ENCODE data around the gene TRAPPC2. TPM values are rescaled to one million over a fixed set of nuclear protein-coding genes. Genes with fewer than 3 reads are reported as not detected.

The TRAPPC2 gene
- total RNA-seq, 1 experiment from 2014 or later: 20.8 TPM

GRCh38 chrX:13775837-13776236 lies 41.4 kb upstream of the TRAPPC2 start:
- no peak overlapping the region for H3K27ac Mint-ChIP-seq (ENCODE audit: unreplicated experiment)

GRCh38 chrX:13774696-13775095 lies 40.3 kb upstream of the TRAPPC2 start:
- Mint-ChIP-seq H3K9me3 (ENCODE audit: low read depth, unreplicated experiment) (no peaks in the 10 kb centered on the region), H3K4me1 (ENCODE audit: low read depth, unreplicated experiment) (peaks cover 17% of the 10 kb centered on the region), H3K4me3 (ENCODE audit: low read depth, unreplicated experiment) (no peak overlapping the region), H3K36me3 (ENCODE audit: insufficient read depth, unreplicated experiment) (peaks cover 20% of the 10 kb centered on the region), H3K27ac (ENCODE audit: unreplicated experiment) (no peak overlapping the region), H3K27me3 (ENCODE audit: unreplicated experiment) (no peaks in the 10 kb centered on the region)
- no peak for DNase-seq
- BruUV-seq (replicated peaks): no TSS peak
- no peak for TF ChIP-seq CTCF (IDR thresholded peaks at IDR 0.05; ENCODE audit: unreplicated experiment)
- intact Hi-C loops (cut with micrococcal nuclease; ENCODE audit: unreplicated experiment): loop anchor here (5.0 kb wide), 1 partner anchor 253 kb away; the partner anchor contains the start of gene GEMIN8
- CTCF ChIA-PET: no interaction called here

More at GRCh38 chrX:13775837-13776236, 41.4 kb upstream of the TRAPPC2 start:
- no peak for TF ChIP-seq CTCF (IDR thresholded peaks at IDR 0.05; ENCODE audit: unreplicated experiment)
- no peaks in the 10 kb centered on the region for H3K27me3 Mint-ChIP-seq (ENCODE audit: unreplicated experiment)
- peaks cover 17% of the 10 kb centered on the region for H3K4me1 Mint-ChIP-seq (ENCODE audit: low read depth, unreplicated experiment)
- H3K36me3 Mint-ChIP-seq (ENCODE audit: insufficient read depth, unreplicated experiment): peaks cover 17% of the 10 kb centered on the region
- no peak for DNase-seq
- no peak overlapping the region for H3K4me3 Mint-ChIP-seq (ENCODE audit: low read depth, unreplicated experiment)
- intact Hi-C loops (cut with micrococcal nuclease; ENCODE audit: unreplicated experiment): no loop called here
- no peaks in the 10 kb centered on the region for H3K9me3 Mint-ChIP-seq (ENCODE audit: low read depth, unreplicated experiment)
- BruUV-seq (replicated peaks): no TSS peak
- CTCF ChIA-PET: no interaction called here

GRCh38 chrX:13770013-13770535 lies 35.7 kb upstream of the TRAPPC2 start:
- Mint-ChIP-seq H3K4me3 (ENCODE audit: low read depth, unreplicated experiment) (no peak overlapping the region), H3K4me1 (ENCODE audit: low read depth, unreplicated experiment) (peaks cover 17% of the 10 kb centered on the region), H3K9me3 (ENCODE audit: low read depth, unreplicated experiment) (no peaks in the 10 kb centered on the region), H3K27me3 (ENCODE audit: unreplicated experiment) (no peaks in the 10 kb centered on the region), H3K27ac (ENCODE audit: unreplicated experiment) (no peak overlapping the region), H3K36me3 (ENCODE audit: insufficient read depth, unreplicated experiment) (peaks cover 54% of the 10 kb centered on the region)
- TF ChIP-seq CTCF (IDR thresholded peaks at IDR 0.05; ENCODE audit: unreplicated experiment): no peak
- CTCF ChIA-PET: no interaction called here
- intact Hi-C loops (cut with micrococcal nuclease; ENCODE audit: unreplicated experiment): loop anchor here (5.0 kb wide), 1 partner anchor 257 kb away; the partner anchor contains the start of gene GEMIN8
- BruUV-seq (replicated peaks): no TSS peak
- no peak for DNase-seq

GRCh38 chrX:13768939-13769338 lies 34.5 kb upstream of the TRAPPC2 start:
- H3K27ac Mint-ChIP-seq (ENCODE audit: unreplicated experiment): no peak overlapping the region
- peaks cover 16% of the 10 kb centered on the region for H3K4me1 Mint-ChIP-seq (ENCODE audit: low read depth, unreplicated experiment)
- CTCF ChIA-PET: no interaction called here
- intact Hi-C loops (cut with micrococcal nuclease; ENCODE audit: unreplicated experiment): no loop called here
- H3K9me3 Mint-ChIP-seq (ENCODE audit: low read depth, unreplicated experiment): no peaks in the 10 kb centered on the region
- no peak for TF ChIP-seq CTCF (IDR thresholded peaks at IDR 0.05; ENCODE audit: unreplicated experiment)
- no peak for DNase-seq
- BruUV-seq (replicated peaks): no TSS peak
- no peak overlapping the region for H3K4me3 Mint-ChIP-seq (ENCODE audit: low read depth, unreplicated experiment)
- H3K36me3 Mint-ChIP-seq (ENCODE audit: insufficient read depth, unreplicated experiment): peaks cover 46% of the 10 kb centered on the region
- H3K27me3 Mint-ChIP-seq (ENCODE audit: unreplicated experiment): no peaks in the 10 kb centered on the region

Data from Calu3 (cell line).